GM19099 (cell line): Measurements from ENCODE around the gene CELF3.

ENCODE experiments used
- POLR2A ChIP-seq: IDR thresholded peaks from 3 replicates; pipeline ENCODE4 v1.6.1; 2011; ENCODE audit warnings: low read depth; ENCODE audit not compliant: insufficient read length; ENCODE audit errors: extremely low read depth

Gene CELF3

DNA sequence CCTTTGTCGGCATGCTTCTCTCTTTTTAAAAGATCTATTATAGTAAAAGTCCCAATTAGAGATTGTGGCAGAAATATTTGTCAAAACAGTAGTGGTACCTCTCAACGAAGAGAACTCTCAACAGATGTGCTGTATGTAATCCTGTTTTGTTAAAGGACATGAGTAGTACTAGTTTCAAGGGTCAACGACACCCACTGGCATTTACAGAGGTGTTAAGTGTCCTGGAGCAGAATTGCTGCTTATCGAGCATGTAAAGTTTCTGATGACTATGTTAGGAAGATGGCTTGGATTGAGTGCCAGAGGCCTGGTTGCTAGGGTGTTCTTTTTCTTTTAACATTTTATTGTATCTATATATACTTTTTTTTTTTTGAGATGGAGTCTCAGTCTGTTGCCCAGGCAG, 27.1 kb downstream of the CELF3 start:
- no peak for TF ChIP-seq POLR2A

DNA sequence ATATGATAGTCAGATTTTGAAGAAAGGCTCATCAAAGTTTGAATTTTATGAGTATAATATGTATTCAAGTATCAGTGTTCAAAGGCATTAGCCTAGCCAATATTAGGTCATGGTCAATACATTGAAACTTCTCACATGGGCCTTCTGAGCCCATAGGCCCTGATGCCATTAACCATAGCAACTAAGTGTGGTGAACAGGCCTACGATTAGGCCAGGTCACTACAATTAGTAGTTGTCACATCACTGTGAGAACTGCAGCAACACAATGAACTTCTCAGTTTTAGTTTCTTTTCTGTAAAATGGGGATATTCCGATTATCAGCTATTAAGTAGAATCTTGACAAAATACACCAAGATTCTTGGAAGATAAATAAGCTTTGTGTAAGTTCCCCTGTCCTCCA, 30.0 kb downstream of the CELF3 start:
- TF ChIP-seq POLR2A, result no peak

DNA sequence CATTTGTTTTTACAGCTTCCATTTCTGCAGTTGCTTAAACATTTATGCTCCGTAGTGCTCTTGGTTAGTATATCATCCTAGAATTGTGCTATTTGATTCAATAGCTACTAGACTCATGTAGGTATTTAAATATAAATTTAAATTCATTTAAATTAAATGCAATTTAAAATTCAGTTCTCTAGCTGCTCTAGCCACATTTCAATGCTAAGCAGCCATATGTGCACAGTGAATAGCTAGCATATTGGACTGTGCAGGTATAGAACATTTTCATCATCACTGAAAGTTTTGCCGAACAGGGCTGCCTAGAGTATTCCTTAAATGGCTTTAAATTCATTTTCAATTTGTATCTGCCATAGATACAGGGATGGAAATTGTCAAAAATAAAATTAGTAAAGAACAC, 32.5 kb downstream of the CELF3 start:
- TF ChIP-seq POLR2A, result no peak

DNA sequence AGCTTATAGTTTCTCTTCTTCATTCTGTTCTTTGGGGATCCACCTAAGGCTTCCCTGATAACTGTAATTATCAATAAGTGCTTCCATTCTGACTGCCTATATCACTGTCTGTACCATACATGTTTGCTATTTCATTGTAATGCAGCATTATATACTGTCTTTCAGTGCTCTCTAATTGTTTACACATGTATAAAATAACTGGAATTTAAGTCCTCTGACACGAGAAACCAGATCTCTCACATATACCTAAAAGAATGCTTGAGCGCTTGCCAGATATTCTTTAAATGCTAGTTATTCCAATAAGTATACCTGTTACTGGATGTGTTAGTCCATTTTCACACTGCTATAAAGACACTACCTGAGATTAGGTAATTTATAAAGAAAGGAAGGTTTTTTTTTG, 34.7 kb downstream of the CELF3 start:
- no peak for TF ChIP-seq POLR2A

DNA sequence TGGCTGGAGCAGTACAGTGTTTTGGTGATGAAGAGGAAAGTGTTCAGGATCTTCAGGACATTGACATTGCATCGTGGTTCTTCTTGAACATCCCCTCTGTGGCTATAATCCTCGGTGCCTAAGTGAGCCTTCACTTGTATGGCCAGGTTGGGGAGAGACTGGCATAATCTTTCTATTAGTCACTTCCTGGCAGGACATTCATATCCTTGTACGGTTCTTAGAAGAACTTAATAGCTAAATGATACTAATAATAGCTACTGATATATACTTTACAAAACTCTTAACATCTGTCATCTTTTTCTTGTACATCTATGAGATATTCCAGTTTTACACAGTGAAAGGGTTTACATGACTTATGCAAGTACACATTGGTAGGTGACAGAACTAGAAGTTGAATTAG, 35.8 kb downstream of the CELF3 start:
- no peak for TF ChIP-seq POLR2A

DNA sequence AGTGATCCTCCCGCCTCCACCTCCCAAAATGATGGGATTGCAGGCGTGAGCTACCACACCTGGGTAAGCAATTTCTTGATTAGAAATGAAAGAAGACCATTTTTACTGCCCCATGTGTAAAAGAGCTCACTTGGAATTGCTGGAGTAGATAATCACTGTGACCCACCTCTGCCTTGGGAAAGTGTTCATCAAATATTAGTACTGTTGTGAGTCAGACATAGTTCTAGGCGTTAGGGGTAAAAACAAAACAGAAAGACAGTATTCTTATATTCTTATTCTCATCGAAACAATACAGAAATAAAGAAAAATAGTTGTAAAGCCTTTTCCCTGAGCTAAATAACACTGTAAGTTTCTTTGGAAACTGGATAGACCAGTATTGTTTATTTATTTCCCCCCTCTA, 36.2 kb downstream of the CELF3 start:
- TF ChIP-seq POLR2A, result no peak

DNA sequence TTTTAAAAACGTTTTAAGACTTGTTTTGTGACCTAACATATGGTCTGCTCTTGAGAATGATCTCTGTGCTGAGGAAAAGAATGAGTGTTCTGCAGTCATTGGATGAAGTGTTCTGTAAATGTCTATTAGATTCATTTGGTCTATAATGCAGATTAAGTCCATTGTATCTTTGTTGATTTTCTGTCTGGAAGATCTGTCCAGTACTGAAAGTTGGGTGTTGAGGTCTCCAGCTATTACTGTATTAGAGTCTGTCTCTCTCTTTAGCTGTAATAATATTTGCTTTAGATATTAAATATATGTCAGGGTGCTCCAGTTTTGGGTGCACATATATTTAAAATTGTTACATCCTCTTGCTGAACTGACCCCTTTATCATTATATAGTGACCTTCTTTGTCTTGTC, 43.2 kb downstream of the CELF3 start:
- no peak for TF ChIP-seq POLR2A

DNA sequence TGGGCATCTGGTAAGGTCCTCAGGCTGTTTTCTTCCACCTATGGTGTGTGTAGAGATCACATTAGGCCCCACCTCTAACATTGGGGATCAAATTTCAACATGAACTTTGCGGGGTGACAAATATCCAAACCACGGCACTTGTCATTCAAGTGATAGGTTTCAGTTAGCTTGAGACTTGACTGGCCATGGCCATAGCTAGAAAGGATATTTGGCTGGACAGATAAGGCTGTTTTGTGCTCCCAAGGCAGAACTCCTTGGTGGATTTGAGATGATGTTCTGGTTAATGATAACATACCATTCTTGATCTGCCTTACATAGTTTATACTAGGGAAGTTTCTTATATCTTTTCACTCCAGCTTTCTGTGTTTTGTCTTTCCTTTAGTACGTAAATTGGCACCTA, 48.5 kb downstream of the CELF3 start:
- TF ChIP-seq POLR2A, result no peak

DNA sequence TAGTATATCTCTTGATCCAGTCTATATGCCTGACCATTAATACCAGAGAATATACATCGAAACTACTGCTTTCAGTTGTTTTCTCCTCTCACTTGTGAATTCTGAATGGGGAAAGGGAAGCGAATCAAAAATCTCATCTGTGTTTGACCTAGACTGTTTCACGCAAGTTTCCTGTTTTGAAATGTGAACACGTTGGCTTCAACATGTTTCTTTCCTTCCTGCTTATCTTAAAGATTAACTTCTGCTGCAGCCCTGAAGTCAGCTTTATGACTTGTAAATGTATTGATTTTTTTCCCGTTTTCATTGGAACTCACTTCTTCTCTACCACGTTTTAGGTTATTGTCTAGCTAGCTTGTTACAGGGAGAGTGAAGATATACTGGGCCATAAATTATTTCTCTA, 54.9 kb downstream of the CELF3 start:
- TF ChIP-seq POLR2A, result no peak

DNA sequence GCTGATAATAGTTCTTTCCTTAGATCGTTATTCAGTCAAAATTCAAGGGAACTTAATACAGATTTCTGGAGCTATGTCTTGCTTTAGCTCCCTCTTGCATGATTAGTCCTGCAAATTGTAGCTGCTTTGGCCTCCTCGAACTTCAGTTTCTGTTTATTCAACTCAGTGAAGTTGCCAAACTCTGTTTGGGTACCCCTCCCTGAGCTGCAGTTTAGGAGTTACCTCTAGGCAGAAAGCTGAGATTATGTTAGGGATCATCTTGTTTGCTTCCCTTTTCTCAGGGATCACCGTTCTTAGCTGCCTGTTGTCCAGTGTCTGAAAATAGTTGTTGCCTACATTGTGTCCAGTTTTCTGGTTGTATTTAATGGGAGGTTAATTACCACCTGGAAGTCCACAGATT, 61.2 kb downstream of the CELF3 start:
- TF ChIP-seq POLR2A, result no peak

DNA sequence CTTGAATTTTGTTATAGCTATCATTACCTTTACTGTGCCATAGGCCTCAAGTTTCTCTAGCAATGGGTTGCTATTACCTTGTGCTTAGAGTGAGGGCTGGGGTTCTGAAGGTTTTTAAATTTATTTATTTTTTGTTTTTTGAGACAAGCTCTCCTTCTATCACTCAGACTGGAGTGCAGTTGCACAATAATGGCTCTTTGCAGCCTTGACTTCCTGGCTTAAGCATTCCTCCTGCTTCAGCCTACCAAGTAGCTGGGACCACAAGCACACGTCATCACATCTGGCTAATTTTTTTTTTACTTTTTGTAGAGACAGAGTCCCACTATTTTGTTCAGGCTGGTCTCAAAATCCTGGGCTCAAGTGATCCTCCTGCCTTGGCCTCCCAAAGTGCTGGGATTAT, 63.2 kb downstream of the CELF3 start:
- TF ChIP-seq POLR2A, result no peak
